DND-41 (cell line): ENCODE results near the gene CLNK.
"Not testable (repeated sequence)": the region's sequence is repeated elsewhere in the genome, so short reads cannot be mapped to it uniquely, and the experiment has no call there.

Experiments
- ATAC-seq: fragments of 200-7000 bp; cut with Tn5 transposase; 3 replicates; pipeline ENCODE4 v1.9.1; 2021; ENCODE audit warnings: low read depth; ENCODE audit not compliant: insufficient read depth
- DNase-seq: peaks from one replicate; pipeline ENCODE4 v3.0.0-alpha.2; 2020
- H2AFZ ChIP-seq: 2 replicates; pipeline ENCODE4 v1.6.0; 2012; ENCODE audit warnings: low read depth, low read length
- H3K27ac ChIP-seq: 2 replicates; pipeline ENCODE4 v1.5.1; 2012; ENCODE audit warnings: low read length, inconsistent platforms
- H3K27me3 ChIP-seq: fragments of 200-600 bp; sonication (generic); 2 replicates; pipeline ENCODE4 v1.6.0; 2012; ENCODE audit warnings: low read length, mild to moderate bottlenecking, inconsistent platforms; ENCODE audit not compliant: insufficient read depth, poor library complexity
- H3K36me3 ChIP-seq: 2 replicates; pipeline ENCODE4 v1.5.1; 2012; ENCODE audit warnings: low read length, inconsistent platforms; ENCODE audit not compliant: insufficient read depth
- H3K4me1 ChIP-seq: 2 replicates; pipeline ENCODE4 v1.5.1; 2012; ENCODE audit warnings: mild to moderate bottlenecking, low read length; ENCODE audit not compliant: insufficient read depth
- H3K4me2 ChIP-seq: 2 replicates; pipeline ENCODE4 v1.6.0; 2012; ENCODE audit warnings: mild to moderate bottlenecking, moderate library complexity, low read length, inconsistent platforms; ENCODE audit not compliant: insufficient read depth
- H3K4me3 ChIP-seq, 2 experiments: fragments of 200-600 bp in 1 of 2; shearing (Covaris generic) in 1 of 2; 2 replicates each; pipeline ENCODE4 v1.5.1; 2012 to 2016; ENCODE audit warnings: inconsistent platforms in 2 of 2, low read length in 2 of 2, mild to moderate bottlenecking in 2 of 2, low read depth in 1 of 2, moderate library complexity in 1 of 2
- H3K79me2 ChIP-seq: 2 replicates; pipeline ENCODE4 v1.6.0; 2012; ENCODE audit warnings: low read length, inconsistent platforms; ENCODE audit not compliant: insufficient read depth
- H3K9ac ChIP-seq: 2 replicates; pipeline ENCODE4 v1.6.0; 2012; ENCODE audit warnings: low read depth, mild to moderate bottlenecking, inconsistent platforms, low read length, moderate library complexity
- H3K9me3 ChIP-seq: 2 replicates; pipeline ENCODE4 v1.5.1; 2012; ENCODE audit warnings: low read length, moderate library complexity, mild to moderate bottlenecking, inconsistent platforms; ENCODE audit not compliant: insufficient read depth, severe bottlenecking
- H4K20me1 ChIP-seq: 2 replicates; pipeline ENCODE4 v1.6.0; 2012; ENCODE audit warnings: low read length; ENCODE audit not compliant: insufficient read depth
- CTCF ChIP-seq: IDR thresholded peaks from 2 replicates; pipeline ENCODE4 v1.5.1; 2012; ENCODE audit warnings: borderline replicate concordance, low read length, moderate library complexity, mild to moderate bottlenecking; ENCODE audit not compliant: poor library complexity, severe bottlenecking; ENCODE audit errors: extremely low read depth
- EZH2 ChIP-seq: IDR thresholded peaks from 3 replicates; pipeline ENCODE4 v1.6.1; 2012; ENCODE audit warnings: borderline replicate concordance, low read depth, mild to moderate bottlenecking, moderate library complexity, low read length, inconsistent platforms; ENCODE audit not compliant: severe bottlenecking

CLNK gene

GRCh38 chr4:10575414-10575813 lies 109.2 kb downstream of the CLNK start:
- H3K4me2 ChIP-seq = no peak overlapping the region
- H3K27me3 ChIP-seq = no peaks in the 10 kb centered on the region
- ATAC-seq (no peak), DNase-seq (no peak)
- H3K4me1 ChIP-seq = no peaks in the 10 kb centered on the region
- H3K79me2 ChIP-seq = no peaks in the 10 kb centered on the region
- no peaks in the 10 kb centered on the region for H4K20me1 ChIP-seq
- no peaks in the 10 kb centered on the region for H3K9me3 ChIP-seq
- no peaks in the 10 kb centered on the region for H3K36me3 ChIP-seq
- TF ChIP-seq CTCF = no peak
- TF ChIP-seq EZH2 = no peak
- H3K27ac ChIP-seq = no peak overlapping the region
- H2AFZ ChIP-seq = no peak overlapping the region
- no peak overlapping the region for H3K9ac ChIP-seq
- H3K4me3 ChIP-seq = no peak overlapping the region

- H3K4me3 ChIP-seq, ATAC-seq, H3K9me3 ChIP-seq, H4K20me1 ChIP-seq, H3K4me2 ChIP-seq, H2AFZ ChIP-seq, H3K4me1 ChIP-seq, H3K9ac ChIP-seq, H3K79me2 ChIP-seq, H3K36me3 ChIP-seq, H3K27me3 ChIP-seq, H3K27ac ChIP-seq, DNase-seq: not testable (repeated sequence)
Measured at GRCh38 chr4:10574553-10574952, 110.0 kb downstream of the CLNK start.

- H3K79me2 ChIP-seq = no peaks in the 10 kb centered on the region
- H3K27ac ChIP-seq = no peak overlapping the region
- no peaks in the 10 kb centered on the region for H3K27me3 ChIP-seq
- no peaks in the 10 kb centered on the region for H4K20me1 ChIP-seq
- no peaks in the 10 kb centered on the region for H3K36me3 ChIP-seq
- DNase-seq = no peak
- no peak for TF ChIP-seq EZH2
- TF ChIP-seq CTCF = no peak
- H3K9ac ChIP-seq = no peak overlapping the region
- H3K9me3 ChIP-seq = no peaks in the 10 kb centered on the region
- H3K4me3 ChIP-seq = no peak overlapping the region
- no peaks in the 10 kb centered on the region for H3K4me1 ChIP-seq
- H2AFZ ChIP-seq = no peak overlapping the region
- no peak for ATAC-seq
- no peak overlapping the region for H3K4me2 ChIP-seq
Measured at GRCh38 chr4:10571909-10572308, 112.7 kb downstream of the CLNK start.

GRCh38 chr4:10569491-10569890 lies 115.1 kb downstream of the CLNK start:
- Histone ChIP-seq H3K4me2 (no peak overlapping the region), H4K20me1 (no peaks in the 10 kb centered on the region), H2AFZ (no peak overlapping the region), H3K27me3 (no peaks in the 10 kb centered on the region), H3K27ac (no peak overlapping the region), H3K4me1 (no peaks in the 10 kb centered on the region), H3K79me2 (no peaks in the 10 kb centered on the region), H3K4me3 (no peak overlapping the region), H3K36me3 (no peaks in the 10 kb centered on the region), H3K9ac (no peak overlapping the region), H3K9me3 (no peaks in the 10 kb centered on the region)
- no peak for ATAC-seq
- TF ChIP-seq CTCF (no peak), EZH2 (no peak)
- DNase-seq = no peak
